Glutamatergic neuron (in vitro differentiated cells): ENCODE results near the gene TKTL2. TPM values are rescaled to one million over a fixed set of nuclear protein-coding genes. Genes with fewer than 3 reads are reported as not detected.
A peak's percentile ranks its signal among the peaks of the same experiment; 100 is the strongest.

ENCODE experiments used
- DNase-seq: peaks from one replicate; pipeline ENCODE4 v3.0.0; 2022
- H3K27ac Mint-ChIP-seq: one replicate; pipeline ENCODE4 v1.8.0; 2020; ENCODE audit warnings: mild to moderate bottlenecking, mixed read lengths, inconsistent platforms; ENCODE audit not compliant: unreplicated experiment
- H3K27me3 Mint-ChIP-seq: one replicate; pipeline ENCODE4 v1.8.0; 2020; ENCODE audit warnings: mild to moderate bottlenecking, moderate library complexity, mixed read lengths, inconsistent platforms; ENCODE audit not compliant: unreplicated experiment
- H3K36me3 Mint-ChIP-seq: one replicate; pipeline ENCODE4 v1.8.0; 2020; ENCODE audit warnings: mild to moderate bottlenecking, mixed read lengths, inconsistent platforms; ENCODE audit not compliant: unreplicated experiment
- H3K4me1 Mint-ChIP-seq: one replicate; pipeline ENCODE4 v1.8.0; 2020; ENCODE audit warnings: mild to moderate bottlenecking, low read depth, mixed read lengths, inconsistent platforms; ENCODE audit not compliant: unreplicated experiment
- H3K4me3 Mint-ChIP-seq: one replicate; pipeline ENCODE4 v1.8.0; 2020; ENCODE audit warnings: mild to moderate bottlenecking, mixed read lengths, inconsistent platforms; ENCODE audit not compliant: unreplicated experiment
- H3K9me3 Mint-ChIP-seq: one replicate; pipeline ENCODE4 v1.8.0; 2020; ENCODE audit warnings: mild to moderate bottlenecking, moderate library complexity, mixed read lengths, inconsistent platforms; ENCODE audit not compliant: unreplicated experiment
- CTCF ChIP-seq: fragments of 200-600 bp; sonication (generic); IDR thresholded peaks from one replicate; pipeline ENCODE4 v1.5.0; 2021; ENCODE audit not compliant: partially characterized antibody, unreplicated experiment
- total RNA-seq: library from RNA; stranded (reverse); fragmentation: NEBNext Ultra II Directional; extraction: Animal tissue kit (Norgen Biotek cat#: 25700); gene quantifications from one replicate; pipeline ENCODE4 v1.2.1, GENCODE V29; 2021; ENCODE audit not compliant: unreplicated experiment

The TKTL2 gene
- total RNA-seq, 1 donor from 2014 or later: not detected

- no peaks in the 10 kb centered on the region for H3K36me3 Mint-ChIP-seq
- H3K4me1 Mint-ChIP-seq: peaks cover 7% of the 10 kb centered on the region
- H3K9me3 Mint-ChIP-seq: peaks cover 8% of the 10 kb centered on the region
- no peak for TF ChIP-seq CTCF
- peak; percentile 91 for DNase-seq
- H3K27ac Mint-ChIP-seq: peak within 1 kb of the TSS; percentile 94
- H3K27me3 Mint-ChIP-seq: no peaks in the 10 kb centered on the region
- H3K4me3 Mint-ChIP-seq: peak within 1 kb of the TSS; percentile 92
Observed at GRCh38 chr4:163494360-163495241, 21.0 kb upstream of the TKTL2 start, which contains the start of gene TMA16. Gene TMA16, plus strand, starts transcription at chr4:163494690. Its CDS starts 112 bp downstream, at chr4:163494802.

GRCh38 chr4:163493643-163494359 lies 20.2 kb upstream of the TKTL2 start:
- Mint-ChIP-seq H3K4me3 (peak overlapping the region; percentile 92), H3K4me1 (peaks cover 7% of the 10 kb centered on the region), H3K27me3 (no peaks in the 10 kb centered on the region), H3K27ac (peak overlapping the region; percentile 94), H3K36me3 (no peaks in the 10 kb centered on the region), H3K9me3 (peaks cover 8% of the 10 kb centered on the region)
- DNase-seq: no peak
- no peak for TF ChIP-seq CTCF

DNA sequence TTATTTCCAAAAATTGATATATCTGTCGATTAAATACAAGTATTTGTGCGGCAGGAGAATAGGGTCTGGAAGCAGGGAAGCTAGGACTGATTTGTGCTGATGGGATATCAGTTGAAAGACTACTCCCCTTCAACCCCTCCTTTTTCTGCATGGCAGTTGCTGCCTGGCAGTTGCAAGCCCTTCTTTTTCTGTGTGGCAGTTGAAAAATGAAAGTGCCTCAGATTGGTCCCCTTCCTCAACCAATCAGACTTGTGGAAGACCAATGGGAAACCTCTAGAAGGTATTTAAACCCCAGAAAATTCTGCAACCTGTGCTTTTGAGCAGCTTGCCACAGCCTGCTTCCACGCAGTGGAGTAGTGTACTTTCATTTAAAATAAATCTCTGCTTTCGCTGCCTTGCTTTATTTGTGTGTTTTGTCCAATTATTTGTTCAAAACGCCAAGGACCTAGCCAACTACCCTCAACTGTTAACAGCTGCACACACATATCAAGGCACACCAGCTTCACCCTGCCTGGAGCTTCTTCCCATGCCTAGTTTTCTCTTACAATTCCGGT lies 19.5 kb upstream of the TKTL2 start:
- peaks cover 7% of the 10 kb centered on the region for H3K4me1 Mint-ChIP-seq
- H3K36me3 Mint-ChIP-seq: no peaks in the 10 kb centered on the region
- peak overlapping the region; percentile 71 for H3K4me3 Mint-ChIP-seq
- H3K9me3 Mint-ChIP-seq: peaks cover 8% of the 10 kb centered on the region
- peak overlapping the region; percentile 50 for H3K27ac Mint-ChIP-seq
- TF ChIP-seq CTCF: no peak
- DNase-seq: no peak
- no peaks in the 10 kb centered on the region for H3K27me3 Mint-ChIP-seq

DNA sequence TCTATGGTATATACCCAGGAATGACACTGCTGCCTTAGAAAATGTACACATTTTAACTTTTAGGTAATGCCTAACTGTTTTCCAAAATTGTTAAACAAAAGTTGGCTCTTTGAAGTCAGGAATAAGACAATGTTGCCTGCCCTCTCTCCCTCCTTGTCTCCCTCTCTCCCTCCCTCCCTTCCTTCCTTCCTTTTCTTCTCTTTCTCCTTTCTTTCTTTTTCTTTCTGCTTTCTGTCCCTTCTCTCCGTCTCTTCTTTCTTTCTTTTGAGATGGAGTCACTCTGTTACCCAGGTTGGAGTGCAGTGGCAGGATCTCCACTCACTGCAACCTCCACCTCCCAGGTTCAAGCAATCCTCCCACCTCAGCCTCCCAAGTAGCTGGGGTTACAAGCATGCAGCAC lies 16.4 kb upstream of the TKTL2 start:
- Mint-ChIP-seq H3K27me3 (no peaks in the 10 kb centered on the region), H3K27ac (no peak overlapping the region), H3K4me1 (no peaks in the 10 kb centered on the region), H3K36me3 (no peaks in the 10 kb centered on the region), H3K9me3 (peaks cover 5% of the 10 kb centered on the region), H3K4me3 (no peak overlapping the region)
- no peak for TF ChIP-seq CTCF
- DNase-seq: no peak

- H3K4me1 Mint-ChIP-seq: no peaks in the 10 kb centered on the region
Observed at GRCh38 chr4:163486321-163486720, 12.8 kb upstream of the TKTL2 start.

More at GRCh38 chr4:163486321-163486720, 12.8 kb upstream of the TKTL2 start:
- H3K27me3 Mint-ChIP-seq: no peaks in the 10 kb centered on the region
- no peak overlapping the region for H3K27ac Mint-ChIP-seq
- no peak for DNase-seq
- no peak for TF ChIP-seq CTCF
- no peaks in the 10 kb centered on the region for H3K9me3 Mint-ChIP-seq
- no peaks in the 10 kb centered on the region for H3K36me3 Mint-ChIP-seq
- no peak overlapping the region for H3K4me3 Mint-ChIP-seq
